ENCODE data around the gene CAMK4. TPM values are rescaled to one million over a fixed set of nuclear protein-coding genes. Genes with fewer than 3 reads are reported as not detected.
"Not testable (repeated sequence)": the region's sequence is repeated elsewhere in the genome, so short reads cannot be mapped to it uniquely, and the experiment has no call there.

Gene CAMK4
- total and polyA plus RNA-seq, 4 donors, result 0.08 to 0.90 (median 0.62) TPM; not detected in 1

GRCh38 chr5:111326551-111326950, 102.4 kb downstream of the CAMK4 start:
- Histone ChIP-seq H3K27me3 (ENCODE audit: control insufficient read depth in 1 of 2, insufficient read depth in 2 of 2, low read length in 1 of 2) (no peaks in the 10 kb centered on the region), H3K4me3 (ENCODE audit: low read length in 2 of 2) (no peak overlapping the region), H3K4me1 (ENCODE audit: control insufficient read depth in 1 of 2, insufficient read depth in 2 of 2, low read length in 2 of 2) (no peaks in the 10 kb centered on the region), H3K9me3 (ENCODE audit: control insufficient read depth, low read length) (no peaks in the 10 kb centered on the region), H3K27ac (ENCODE audit: low read depth in 1 of 2, low read length in 2 of 2) (no peak overlapping the region), H3K36me3 (ENCODE audit: control insufficient read depth in 1 of 2, insufficient read depth in 2 of 2, low read length in 1 of 2) (no peaks in the 10 kb centered on the region)
- intact Hi-C loops (cut with DNase I), result no loop called here
- 82 to 85% methylated on average over 4 of the region's 4 CpGs for WGBS, 2 donors
- DNase-seq, result no peak
- no peak for ATAC-seq (ENCODE audit: low FRiP score)

- Histone ChIP-seq H3K4me3 (ENCODE audit: low read length in 2 of 2) (no peak overlapping the region), H3K27ac (ENCODE audit: low read depth in 1 of 2, low read length in 2 of 2) (no peak overlapping the region), H3K36me3 (ENCODE audit: control insufficient read depth in 1 of 2, insufficient read depth in 2 of 2, low read length in 1 of 2) (no peaks in the 10 kb centered on the region), H3K9me3 (ENCODE audit: control insufficient read depth, low read length) (no peaks in the 10 kb centered on the region), H3K27me3 (ENCODE audit: control insufficient read depth in 1 of 2, insufficient read depth in 2 of 2, low read length in 1 of 2) (no peaks in the 10 kb centered on the region), H3K4me1 (ENCODE audit: control insufficient read depth in 1 of 2, insufficient read depth in 2 of 2, low read length in 2 of 2) (no peaks in the 10 kb centered on the region)
- no peak for ATAC-seq (ENCODE audit: low FRiP score)
- 83 to 88% methylated on average over 1 of the region's 1 CpG for WGBS, 2 donors
- intact Hi-C loops (cut with DNase I), result no loop called here
- DNase-seq, result no peak
These were observed 112.9 kb downstream of the CAMK4 start for GRCh38 chr5:111337133-111337532.

- no peak overlapping the region for H3K27ac ChIP-seq (ENCODE audit: low read depth in 1 of 2, low read length in 2 of 2)
- WGBS, 2 donors, result 3 to 9% methylated on average over 2 of the region's 2 CpGs
- H3K4me1 ChIP-seq (ENCODE audit: control insufficient read depth in 1 of 2, insufficient read depth in 2 of 2, low read length in 2 of 2), result no peaks in the 10 kb centered on the region
- DNase-seq (no peak), ATAC-seq (ENCODE audit: low FRiP score) (no peak)
- no peaks in the 10 kb centered on the region for H3K27me3 ChIP-seq (ENCODE audit: control insufficient read depth in 1 of 2, insufficient read depth in 2 of 2, low read length in 1 of 2)
- no peak overlapping the region for H3K4me3 ChIP-seq (ENCODE audit: low read length in 2 of 2)
- H3K9me3 ChIP-seq (ENCODE audit: control insufficient read depth, low read length), result no peaks in the 10 kb centered on the region
- H3K36me3 ChIP-seq (ENCODE audit: control insufficient read depth in 1 of 2, insufficient read depth in 2 of 2, low read length in 1 of 2), result no peaks in the 10 kb centered on the region
- intact Hi-C loops (cut with DNase I), result no loop called here
These were observed 113.5 kb downstream of the CAMK4 start for GRCh38 chr5:111337688-111338087.

- WGBS, 2 donors, result 48 to 61% methylated on average over 8 of the region's 8 CpGs
These were observed 121.5 kb downstream of the CAMK4 start for GRCh38 chr5:111345731-111346130.

GRCh38 chr5:111347021-111347420, 122.8 kb downstream of the CAMK4 start:
- no peaks in the 10 kb centered on the region for H3K36me3 ChIP-seq (ENCODE audit: control insufficient read depth in 1 of 2, insufficient read depth in 2 of 2, low read length in 1 of 2)
- no peak overlapping the region for H3K27ac ChIP-seq (ENCODE audit: low read depth in 1 of 2, low read length in 2 of 2)
- H3K4me3 ChIP-seq (ENCODE audit: low read length in 2 of 2), result no peak overlapping the region
- intact Hi-C loops (cut with DNase I), result no loop called here
- ATAC-seq (ENCODE audit: low FRiP score) (no peak), DNase-seq (no peak)
- no peaks in the 10 kb centered on the region for H3K27me3 ChIP-seq (ENCODE audit: control insufficient read depth in 1 of 2, insufficient read depth in 2 of 2, low read length in 1 of 2)
- no peaks in the 10 kb centered on the region for H3K4me1 ChIP-seq (ENCODE audit: control insufficient read depth in 1 of 2, insufficient read depth in 2 of 2, low read length in 2 of 2)
- H3K9me3 ChIP-seq (ENCODE audit: control insufficient read depth, low read length), result no peaks in the 10 kb centered on the region

More at GRCh38 chr5:111345731-111346130, 121.5 kb downstream of the CAMK4 start:
- no peaks in the 10 kb centered on the region for H3K27me3 ChIP-seq (ENCODE audit: control insufficient read depth in 1 of 2, insufficient read depth in 2 of 2, low read length in 1 of 2)
- no peaks in the 10 kb centered on the region for H3K36me3 ChIP-seq (ENCODE audit: control insufficient read depth in 1 of 2, insufficient read depth in 2 of 2, low read length in 1 of 2)
- no peaks in the 10 kb centered on the region for H3K9me3 ChIP-seq (ENCODE audit: control insufficient read depth, low read length)
- no peak overlapping the region for H3K4me3 ChIP-seq (ENCODE audit: low read length in 2 of 2)
- DNase-seq, result no peak
- H3K4me1 ChIP-seq (ENCODE audit: control insufficient read depth in 1 of 2, insufficient read depth in 2 of 2, low read length in 2 of 2), result no peaks in the 10 kb centered on the region
- intact Hi-C loops (cut with DNase I), result no loop called here
- no peak overlapping the region for H3K27ac ChIP-seq (ENCODE audit: low read depth in 1 of 2, low read length in 2 of 2)
- ATAC-seq (ENCODE audit: low FRiP score), result no peak

- Histone ChIP-seq H3K36me3 (ENCODE audit: control insufficient read depth in 1 of 2, insufficient read depth in 2 of 2, low read length in 1 of 2) (no peaks in the 10 kb centered on the region), H3K27me3 (ENCODE audit: control insufficient read depth in 1 of 2, insufficient read depth in 2 of 2, low read length in 1 of 2) (no peaks in the 10 kb centered on the region), H3K27ac (ENCODE audit: low read depth in 1 of 2, low read length in 2 of 2) (no peak overlapping the region), H3K9me3 (ENCODE audit: control insufficient read depth, low read length) (no peaks in the 10 kb centered on the region), H3K4me1 (ENCODE audit: control insufficient read depth in 1 of 2, insufficient read depth in 2 of 2, low read length in 2 of 2) (no peaks in the 10 kb centered on the region), H3K4me3 (ENCODE audit: low read length in 2 of 2) (no peak overlapping the region)
- no peak for DNase-seq
- ATAC-seq (ENCODE audit: low FRiP score), result no peak
- WGBS, 2 donors, result 88 to 93% methylated on average over 3 of the region's 3 CpGs
- intact Hi-C loops (cut with DNase I), result no loop called here
These were observed 124.6 kb downstream of the CAMK4 start for GRCh38 chr5:111348661-111349329.

GRCh38 chr5:111349429-111349828, 125.2 kb downstream of the CAMK4 start:
- ATAC-seq (ENCODE audit: low FRiP score), result no peak
- no peak for DNase-seq
- Histone ChIP-seq H3K27me3 (ENCODE audit: control insufficient read depth in 1 of 2, insufficient read depth in 2 of 2, low read length in 1 of 2) (no peaks in the 10 kb centered on the region), H3K36me3 (ENCODE audit: control insufficient read depth in 1 of 2, insufficient read depth in 2 of 2, low read length in 1 of 2) (no peaks in the 10 kb centered on the region), H3K9me3 (ENCODE audit: control insufficient read depth, low read length) (no peaks in the 10 kb centered on the region), H3K27ac (ENCODE audit: low read depth in 1 of 2, low read length in 2 of 2) (no peak overlapping the region), H3K4me3 (ENCODE audit: low read length in 2 of 2) (no peak overlapping the region), H3K4me1 (ENCODE audit: control insufficient read depth in 1 of 2, insufficient read depth in 2 of 2, low read length in 2 of 2) (no peaks in the 10 kb centered on the region)
- 60 to 71% methylated on average over 1 of the region's 1 CpG for WGBS, 2 donors
- intact Hi-C loops (cut with DNase I), result no loop called here

GRCh38 chr5:111353035-111353434, 128.9 kb downstream of the CAMK4 start:
- no peaks in the 10 kb centered on the region for H3K9me3 ChIP-seq (ENCODE audit: control insufficient read depth, low read length)
- no peaks in the 10 kb centered on the region for H3K36me3 ChIP-seq (ENCODE audit: control insufficient read depth in 1 of 2, insufficient read depth in 2 of 2, low read length in 1 of 2)
- no peak overlapping the region for H3K4me3 ChIP-seq (ENCODE audit: low read length in 2 of 2)
- intact Hi-C loops (cut with DNase I), result no loop called here
- no peaks in the 10 kb centered on the region for H3K4me1 ChIP-seq (ENCODE audit: control insufficient read depth in 1 of 2, insufficient read depth in 2 of 2, low read length in 2 of 2)
- no peaks in the 10 kb centered on the region for H3K27me3 ChIP-seq (ENCODE audit: control insufficient read depth in 1 of 2, insufficient read depth in 2 of 2, low read length in 1 of 2)
- ATAC-seq (ENCODE audit: low FRiP score) (no peak), DNase-seq (no peak)
- WGBS, 2 donors, result 81 to 82% methylated on average over 3 of the region's 3 CpGs
- H3K27ac ChIP-seq (ENCODE audit: low read depth in 1 of 2, low read length in 2 of 2), result no peak overlapping the region

- H3K4me3 ChIP-seq (ENCODE audit: low read length in 2 of 2); H3K9me3 ChIP-seq (ENCODE audit: control insufficient read depth, low read length); ATAC-seq (ENCODE audit: low FRiP score); H3K27me3 ChIP-seq (ENCODE audit: control insufficient read depth in 1 of 2, insufficient read depth in 2 of 2, low read length in 1 of 2); H3K36me3 ChIP-seq (ENCODE audit: control insufficient read depth in 1 of 2, insufficient read depth in 2 of 2, low read length in 1 of 2); H3K4me1 ChIP-seq (ENCODE audit: control insufficient read depth in 1 of 2, insufficient read depth in 2 of 2, low read length in 2 of 2); intact Hi-C loops (cut with DNase I); H3K27ac ChIP-seq (ENCODE audit: low read depth in 1 of 2, low read length in 2 of 2); DNase-seq: not testable (repeated sequence)
- 0% methylated on average over 1 of the region's 1 CpG for WGBS, 2 donors
These were observed 134.5 kb downstream of the CAMK4 start for GRCh38 chr5:111358726-111359125.

All from aorta (tissue), 5 donors.